OCI-LY3 (cell line): ENCODE measurements around the gene HAPLN2.

Source experiments
- CTCF ChIP-seq: fragments of 200-600, 300-600 bp; sonication (generic); IDR thresholded peaks from 2 replicates; pipeline ENCODE4 v1.5.1; 2014; ENCODE audit warnings: antibody characterized with exemption, low read length, low read depth
- EZH2phosphoT487 ChIP-seq: fragments of 200-600 bp; shearing (Covaris generic); IDR thresholded peaks from 2 replicates; pipeline ENCODE4 v1.6.1; 2018; ENCODE audit warnings: antibody characterized with exemption, mixed run types, low read depth

- TF ChIP-seq CTCF = no peak
- TF ChIP-seq EZH2phosphoT487 = no peak
These were observed 29.7 kb upstream of the HAPLN2 start for GRCh38 chr1:156589546-156589945.
